HepG2 (cell line): ENCODE measurements around the gene CDH13. TPM values are rescaled to one million over a fixed set of nuclear protein-coding genes. Genes with fewer than 3 reads are reported as not detected.
A peak's percentile ranks its signal among the peaks of the same experiment; 100 is the strongest.

Source experiments
- KIAA2018 ChIP-seq: sonication (generic); formaldehyde crosslinking; IDR thresholded peaks from 2 replicates; pipeline ENCODE4 v1.5.0; 2020; ENCODE audit warnings: mild to moderate bottlenecking, missing genetic modification reagents, borderline replicate concordance
- NR2F6 ChIP-seq, 2 experiments: IDR thresholded peaks; 2 replicates each; pipeline ENCODE4 v1.6.1; 2016; ENCODE audit warnings: antibody characterized with exemption in 1 of 2, mild to moderate bottlenecking in 1 of 2
- TBP ChIP-seq: sonication (generic); formaldehyde crosslinking; IDR thresholded peaks from 2 replicates; pipeline ENCODE4 v1.5.0; 2020; ENCODE audit warnings: missing genetic modification reagents
- WIZ ChIP-seq: sonication (generic); formaldehyde crosslinking; IDR thresholded peaks from 2 replicates; pipeline ENCODE4 v1.5.1; 2020; ENCODE audit warnings: mild to moderate bottlenecking, missing genetic modification reagents
- ZNF333 ChIP-seq: sonication (generic); formaldehyde crosslinking; IDR thresholded peaks from 2 replicates; pipeline ENCODE4 v1.4.0; 2020; ENCODE audit warnings: mild to moderate bottlenecking, missing genetic modification reagents, borderline replicate concordance
- ZNF652 ChIP-seq: IDR thresholded peaks from 2 replicates; pipeline ENCODE4 v1.6.1; 2016; ENCODE audit warnings: low read depth, borderline replicate concordance
- ZNF713 ChIP-seq: sonication (generic); formaldehyde crosslinking; IDR thresholded peaks from 2 replicates; pipeline ENCODE4 v1.4.0; 2020; ENCODE audit warnings: mild to moderate bottlenecking, missing genetic modification reagents
- polyA plus RNA-seq, 8 experiments: library from polyadenylated mRNA; depleted of rRNA in 3 of 8; stranded (reverse) in 7 of 8; unstranded in 1 of 8; fragments of >200 nt; fragmentation: Illumina TruSeq in 4 of 8; extraction: Trizol in 4 of 8; gene quantifications; 2 replicates each; pipeline versions ENCODE4 v1.2.1 to v1.2.3, GENCODE V29; 2011 to 2016; ENCODE audit warnings: low read depth in 4 of 8, missing spikeins in 1 of 8, mixed read lengths in 1 of 8; ENCODE audit not compliant: insufficient read depth in 1 of 8
- total RNA-seq, 5 experiments: library from RNA; depleted of rRNA; stranded (reverse); fragments of >200 nt; fragmentation: Illumina TruSeq; extraction: Trizol; gene quantifications; 2 replicates each; pipeline ENCODE4 v1.2.3, GENCODE V29; 2016; ENCODE audit warnings: low read depth in 1 of 5
- TF ChIP-seq, protein P1 (sequence below): sonication (generic); formaldehyde crosslinking; IDR thresholded peaks from 2 replicates; pipeline ENCODE4 v1.4.0; 2020; ENCODE audit warnings: mild to moderate bottlenecking, missing genetic modification reagents
- TF ChIP-seq, protein P2 (sequence below): sonication (generic); formaldehyde crosslinking; IDR thresholded peaks from 2 replicates; pipeline ENCODE4 v1.4.0; 2020; ENCODE audit warnings: mild to moderate bottlenecking, low read depth, missing genetic modification reagents

The CDH13 gene
- total and polyA plus RNA-seq, 2 of the 13 experiments (the other 11 are each of a cell fraction or from before 2014, with no cell fraction given) = not detected

GRCh38 chr16:83807710-83808572, 1181.2 kb downstream of the CDH13 start, which contains the start of gene HSBP1 (continued):
- TF ChIP-seq, protein P1, sequence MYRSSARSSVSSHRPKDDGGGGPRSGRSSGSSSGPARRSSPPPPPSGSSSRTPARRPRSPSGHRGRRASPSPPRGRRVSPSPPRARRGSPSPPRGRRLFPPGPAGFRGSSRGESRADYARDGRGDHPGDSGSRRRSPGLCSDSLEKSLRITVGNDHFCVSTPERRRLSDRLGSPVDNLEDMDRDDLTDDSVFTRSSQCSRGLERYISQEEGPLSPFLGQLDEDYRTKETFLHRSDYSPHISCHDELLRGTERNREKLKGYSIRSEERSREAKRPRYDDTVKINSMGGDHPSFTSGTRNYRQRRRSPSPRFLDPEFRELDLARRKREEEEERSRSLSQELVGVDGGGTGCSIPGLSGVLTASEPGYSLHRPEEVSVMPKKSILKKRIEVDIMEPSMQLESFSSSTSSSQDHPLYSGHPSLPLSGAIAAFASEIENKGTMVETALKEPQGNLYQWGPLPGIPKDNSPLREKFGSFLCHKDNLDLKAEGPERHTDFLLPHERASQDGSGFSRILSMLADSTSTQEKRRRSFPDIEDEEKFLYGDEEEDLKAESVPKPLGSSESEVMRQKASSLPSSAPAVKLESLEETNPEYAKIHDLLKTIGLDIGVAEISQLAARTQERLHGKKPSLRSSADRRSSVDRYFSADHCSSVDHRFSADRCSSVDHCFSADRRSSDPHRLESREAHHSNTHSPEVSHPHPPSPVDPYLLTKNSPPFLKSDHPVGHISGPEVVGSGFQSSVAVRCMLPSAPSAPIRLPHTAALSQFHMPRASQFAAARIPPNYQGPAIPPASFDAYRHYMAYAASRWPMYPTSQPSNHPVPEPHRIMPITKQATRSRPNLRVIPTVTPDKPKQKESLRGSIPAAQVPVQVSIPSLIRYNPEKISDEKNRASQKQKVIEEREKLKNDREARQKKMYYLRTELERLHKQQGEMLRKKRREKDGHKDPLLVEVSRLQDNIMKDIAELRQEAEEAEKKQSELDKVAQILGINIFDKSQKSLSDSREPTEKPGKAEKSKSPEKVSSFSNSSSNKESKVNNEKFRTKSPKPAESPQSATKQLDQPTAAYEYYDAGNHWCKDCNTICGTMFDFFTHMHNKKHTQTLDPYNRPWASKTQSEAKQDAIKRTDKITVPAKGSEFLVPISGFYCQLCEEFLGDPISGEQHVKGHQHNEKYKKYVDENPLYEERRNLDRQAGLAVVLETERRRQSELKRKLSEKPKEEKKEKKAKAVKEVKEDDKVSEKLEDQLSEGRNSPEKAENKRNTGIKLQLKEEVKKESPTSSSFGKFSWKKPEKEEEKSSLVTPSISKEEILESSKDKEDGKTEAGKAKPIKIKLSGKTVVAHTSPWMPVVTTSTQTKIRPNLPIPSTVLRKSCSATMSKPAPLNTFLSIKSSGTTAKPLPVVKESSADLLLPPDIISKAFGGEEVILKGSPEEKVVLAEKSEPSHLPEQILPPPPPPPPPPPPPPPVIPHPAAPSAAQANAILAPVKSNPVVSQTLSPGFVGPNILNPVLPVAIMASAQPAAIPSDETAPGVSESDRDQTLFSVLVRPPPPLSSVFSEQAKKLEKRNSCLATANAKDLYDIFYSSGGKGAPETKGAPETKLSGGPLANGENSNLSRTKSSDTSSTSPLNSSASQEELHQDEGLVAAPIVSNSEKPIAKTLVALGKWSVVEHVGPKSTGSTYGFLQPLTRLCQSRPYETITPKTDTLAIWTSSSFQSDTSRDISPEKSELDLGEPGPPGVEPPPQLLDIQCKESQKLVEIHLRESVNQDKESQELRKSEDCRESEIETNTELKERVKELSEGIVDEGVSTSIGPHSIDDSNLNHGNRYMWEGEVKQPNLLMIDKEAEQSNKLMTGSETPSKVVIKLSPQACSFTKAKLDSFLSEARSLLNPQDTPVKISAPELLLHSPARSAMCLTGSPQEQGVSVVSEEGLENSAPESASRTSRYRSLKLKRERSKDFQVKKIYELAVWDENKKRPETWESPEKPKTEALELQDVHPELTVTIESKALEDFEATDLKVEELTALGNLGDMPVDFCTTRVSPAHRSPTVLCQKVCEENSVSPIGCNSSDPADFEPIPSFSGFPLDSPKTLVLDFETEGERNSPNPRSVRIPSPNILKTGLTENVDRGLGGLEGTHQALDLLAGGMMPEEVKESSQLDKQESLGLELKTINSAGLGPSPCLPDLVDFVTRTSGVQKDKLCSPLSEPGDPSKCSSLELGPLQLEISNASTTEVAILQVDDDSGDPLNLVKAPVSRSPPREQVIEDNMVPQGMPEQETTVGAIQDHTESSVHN (CRISPR knock-in tag) = peak; percentile 51; the same call in 1 of the 2 replicates
- TF ChIP-seq ZNF713 (CRISPR knock-in tag) (no peak), WIZ (CRISPR knock-in tag) (no peak; the same call in 1 of the 2 replicates), KIAA2018 (CRISPR knock-in tag) (no peak), TBP (no peak), NR2F6 (IDR thresholded peaks at IDR 0.05) (no peak), NR2F6 (CRISPR knock-in tag; IDR thresholded peaks at IDR 0.05) (no peak; the same call in 1 of the 2 replicates), ZNF652 (CRISPR knock-in tag) (no peak), ZNF333 (CRISPR knock-in tag) (no peak; the same call in 1 of the 2 replicates)
- TF ChIP-seq, protein P2, sequence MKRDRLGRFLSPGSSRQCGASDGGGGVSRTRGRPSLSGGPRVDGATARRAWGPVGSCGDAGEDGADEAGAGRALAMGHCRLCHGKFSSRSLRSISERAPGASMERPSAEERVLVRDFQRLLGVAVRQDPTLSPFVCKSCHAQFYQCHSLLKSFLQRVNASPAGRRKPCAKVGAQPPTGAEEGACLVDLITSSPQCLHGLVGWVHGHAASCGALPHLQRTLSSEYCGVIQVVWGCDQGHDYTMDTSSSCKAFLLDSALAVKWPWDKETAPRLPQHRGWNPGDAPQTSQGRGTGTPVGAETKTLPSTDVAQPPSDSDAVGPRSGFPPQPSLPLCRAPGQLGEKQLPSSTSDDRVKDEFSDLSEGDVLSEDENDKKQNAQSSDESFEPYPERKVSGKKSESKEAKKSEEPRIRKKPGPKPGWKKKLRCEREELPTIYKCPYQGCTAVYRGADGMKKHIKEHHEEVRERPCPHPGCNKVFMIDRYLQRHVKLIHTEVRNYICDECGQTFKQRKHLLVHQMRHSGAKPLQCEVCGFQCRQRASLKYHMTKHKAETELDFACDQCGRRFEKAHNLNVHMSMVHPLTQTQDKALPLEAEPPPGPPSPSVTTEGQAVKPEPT (CRISPR knock-in tag) = peak; percentile 46; the same call in 1 of the 2 replicates
